ENCODE measurements around the gene DR1. TPM values are rescaled to one million over a fixed set of nuclear protein-coding genes. Genes with fewer than 3 reads are reported as not detected.

DR1 gene
- total and polyA plus RNA-seq, 2 of the 4 experiments (the other 2 are of a cell fraction), result 27.1 to 39.4 TPM

GRCh38 chr1:93416183-93416582, 70.5 kb downstream of the DR1 start:
- Histone ChIP-seq H2AK9ac (replicated peaks; ENCODE audit: low read depth, low read length, poor library complexity) (no peak overlapping the region), H3K18ac (ENCODE audit: low read depth, low read length) (no peak overlapping the region), H4K8ac (ENCODE audit: low read depth in 2 of 2, low read length in 2 of 2) (no peak overlapping the region), H3K4ac (ENCODE audit: low read depth, low read length) (no peak overlapping the region), H2BK5ac (ENCODE audit: low read depth, low read length, poor library complexity, severe bottlenecking) (no peak overlapping the region), H4K20me1 (ENCODE audit: insufficient read depth, low read length) (no peaks in the 10 kb centered on the region), H3K4me2 (ENCODE audit: low read depth, low read length) (no peak overlapping the region), H3K9me1 (ENCODE audit: insufficient read depth, low read length) (no peaks in the 10 kb centered on the region), H3K27ac (ENCODE audit: insufficient read depth, low read length) (no peak overlapping the region), H3K4me3 (ENCODE audit: insufficient read depth, low read depth, low read length) (no peak overlapping the region), H2AFZ (replicated peaks; ENCODE audit: low read length, poor library complexity) (no peak overlapping the region), H3K27me3 (ENCODE audit: control insufficient read depth, insufficient read depth, low read length) (no peaks in the 10 kb centered on the region), H3K4me1 (ENCODE audit: control insufficient read depth, insufficient read depth, low read length) (no peaks in the 10 kb centered on the region), H4K5ac (ENCODE audit: low read depth, low read length) (no peak overlapping the region), H4K91ac (ENCODE audit: insufficient read depth, low read depth, low read length) (no peak overlapping the region), H3K23ac (ENCODE audit: low read depth, low read length) (no peak overlapping the region), H2BK15ac (ENCODE audit: low read depth, low read length) (no peak overlapping the region), H2AK5ac (ENCODE audit: low read depth, low read length) (no peak overlapping the region), H3K9ac (ENCODE audit: low read depth, low read length) (no peak overlapping the region), H2BK20ac (ENCODE audit: low read depth, low read length) (no peak overlapping the region), H3K56ac (ENCODE audit: extremely low read depth, insufficient read depth, low read length) (no peak overlapping the region), H3K9me3 (ENCODE audit: control insufficient read depth, insufficient read depth, low read length) (no peaks in the 10 kb centered on the region), H3K36me3 (ENCODE audit: control insufficient read depth, insufficient read depth, low read length) (no peaks in the 10 kb centered on the region), H3K79me1 (ENCODE audit: low read depth in 1 of 2, low read length in 2 of 2) (no peaks in the 10 kb centered on the region), H3K14ac (replicated peaks; ENCODE audit: low read depth, low read length) (no peak overlapping the region), H2BK120ac (ENCODE audit: low read depth, low read length) (no peak overlapping the region)
- ATAC-seq (ENCODE audit: low read depth), result no peak
- ChIA-PET CTCF (no interaction called here), POLR2A (ENCODE audit: unreplicated experiment) (no interaction called here)
- intact Hi-C loops (cut with micrococcal nuclease) (no loop called here), in situ Hi-C loops (cut with MboI; ENCODE audit: low sequenced_read_pairs) (no loop called here), dilution Hi-C loops (cut with HindIII; ENCODE audit: low sequenced_read_pairs, unreplicated experiment) (no loop called here)
- BruUV-seq (replicated peaks), result no TSS peak
- no CpG with 5 or more reads among the region's 2 CpGs for WGBS, 2 experiments (ENCODE audit: extremely low coverage in 2 of 2, insufficient read length in 1 of 2)
- no peak for TF ChIP-seq POLR2A (IDR thresholded peaks at IDR 0.05; ENCODE audit: low read depth, low read length)
- TF ChIP-seq CHD1 (IDR thresholded peaks at IDR 0.05; ENCODE audit: low read depth, low read length), result no peak
- no peak for TF ChIP-seq FOS (IDR thresholded peaks at IDR 0.05; ENCODE audit: low read depth, low read length)
- no peak for TF ChIP-seq RAD21 (IDR thresholded peaks at IDR 0.05; ENCODE audit: low read length)
- TF ChIP-seq CEBPB (IDR thresholded peaks at IDR 0.05; ENCODE audit: low read depth, low read length), result no peak
- TF ChIP-seq SMC3 (IDR thresholded peaks at IDR 0.05; ENCODE audit: low read depth, low read length), result no peak
- TF ChIP-seq ELK1 (IDR thresholded peaks at IDR 0.05; ENCODE audit: borderline replicate concordance, low read depth, low read length), result no peak
- TF ChIP-seq NFE2L2 (IDR thresholded peaks at IDR 0.05; ENCODE audit: low read depth, low read length), result no peak
- no peak for TF ChIP-seq RCOR1 (IDR thresholded peaks at IDR 0.05; ENCODE audit: insufficient replicate concordance, low read length)
- TF ChIP-seq MAZ (IDR thresholded peaks at IDR 0.05; ENCODE audit: borderline replicate concordance, low read depth, low read length), result no peak
- TF ChIP-seq, protein P1, sequence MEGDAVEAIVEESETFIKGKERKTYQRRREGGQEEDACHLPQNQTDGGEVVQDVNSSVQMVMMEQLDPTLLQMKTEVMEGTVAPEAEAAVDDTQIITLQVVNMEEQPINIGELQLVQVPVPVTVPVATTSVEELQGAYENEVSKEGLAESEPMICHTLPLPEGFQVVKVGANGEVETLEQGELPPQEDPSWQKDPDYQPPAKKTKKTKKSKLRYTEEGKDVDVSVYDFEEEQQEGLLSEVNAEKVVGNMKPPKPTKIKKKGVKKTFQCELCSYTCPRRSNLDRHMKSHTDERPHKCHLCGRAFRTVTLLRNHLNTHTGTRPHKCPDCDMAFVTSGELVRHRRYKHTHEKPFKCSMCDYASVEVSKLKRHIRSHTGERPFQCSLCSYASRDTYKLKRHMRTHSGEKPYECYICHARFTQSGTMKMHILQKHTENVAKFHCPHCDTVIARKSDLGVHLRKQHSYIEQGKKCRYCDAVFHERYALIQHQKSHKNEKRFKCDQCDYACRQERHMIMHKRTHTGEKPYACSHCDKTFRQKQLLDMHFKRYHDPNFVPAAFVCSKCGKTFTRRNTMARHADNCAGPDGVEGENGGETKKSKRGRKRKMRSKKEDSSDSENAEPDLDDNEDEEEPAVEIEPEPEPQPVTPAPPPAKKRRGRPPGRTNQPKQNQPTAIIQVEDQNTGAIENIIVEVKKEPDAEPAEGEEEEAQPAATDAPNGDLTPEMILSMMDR (conservative IDR thresholded peaks at IDR 0.05; ENCODE audit: low read depth, low read length), result no peak
- no peak for TF ChIP-seq RFX5 (IDR thresholded peaks at IDR 0.05; ENCODE audit: low read depth, low read length)
- TF ChIP-seq MXI1 (IDR thresholded peaks at IDR 0.05; ENCODE audit: borderline replicate concordance, low read depth, low read length), result no peak
- TF ChIP-seq, protein P2, sequence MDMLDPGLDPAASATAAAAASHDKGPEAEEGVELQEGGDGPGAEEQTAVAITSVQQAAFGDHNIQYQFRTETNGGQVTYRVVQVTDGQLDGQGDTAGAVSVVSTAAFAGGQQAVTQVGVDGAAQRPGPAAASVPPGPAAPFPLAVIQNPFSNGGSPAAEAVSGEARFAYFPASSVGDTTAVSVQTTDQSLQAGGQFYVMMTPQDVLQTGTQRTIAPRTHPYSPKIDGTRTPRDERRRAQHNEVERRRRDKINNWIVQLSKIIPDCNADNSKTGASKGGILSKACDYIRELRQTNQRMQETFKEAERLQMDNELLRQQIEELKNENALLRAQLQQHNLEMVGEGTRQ (IDR thresholded peaks at IDR 0.05; ENCODE audit: low read depth, low read length), result no peak
- no peak for TF ChIP-seq MAFK (IDR thresholded peaks at IDR 0.05; ENCODE audit: low read depth, low read length)
- TF ChIP-seq BHLHE40 (IDR thresholded peaks at IDR 0.05; ENCODE audit: low read depth, low read length), result no peak
- no peak for DNase-seq
